ENCODE data around the gene DDX54.
"Not testable (repeated sequence)": the region's sequence is repeated elsewhere in the genome, so short reads cannot be mapped to it uniquely, and the experiment has no call there.

DDX54 gene

GRCh38 chr12:113136990-113137511 is 48.2 kb downstream of the DDX54 start:
- DNase-seq = no peak

- DNase-seq = peak; percentile 57
Observed at GRCh38 chr12:113136128-113136989, 48.9 kb downstream of the DDX54 start.

- peak; percentile 76 for DNase-seq
Observed at GRCh38 chr12:113135178-113136127, 49.8 kb downstream of the DDX54 start, which contains the start of gene RASAL1. Gene RASAL1 (minus strand): TSS chr12:113135761. CDS start chr12:113135462, 299 bp downstream.

- no peak for DNase-seq
Observed at GRCh38 chr12:113134521-113134951, 50.7 kb downstream of the DDX54 start.

- no peak for DNase-seq
Observed at GRCh38 chr12:113134071-113134470, 51.2 kb downstream of the DDX54 start.

GRCh38 chr12:113133666-113134065 is 51.6 kb downstream of the DDX54 start:
- no peak for DNase-seq

- DNase-seq = no peak
Observed at GRCh38 chr12:113133036-113133435, 52.2 kb downstream of the DDX54 start.

- no peak for DNase-seq
Observed at GRCh38 chr12:113131556-113131955, 53.7 kb downstream of the DDX54 start.

GRCh38 chr12:113130457-113131135 is 54.7 kb downstream of the DDX54 start:
- no peak for DNase-seq

GRCh38 chr12:113129664-113130456 is 55.4 kb downstream of the DDX54 start:
- DNase-seq = no peak

GRCh38 chr12:113128802-113129663 is 56.2 kb downstream of the DDX54 start:
- no peak for DNase-seq

GRCh38 chr12:113127791-113128199 is 57.5 kb downstream of the DDX54 start:
- no peak for DNase-seq

- no peak for DNase-seq
Observed at GRCh38 chr12:113120670-113121370, 64.5 kb downstream of the DDX54 start.

- no peak for DNase-seq
Observed at GRCh38 chr12:113119980-113120669, 65.2 kb downstream of the DDX54 start.

GRCh38 chr12:113118142-113118541 is 67.1 kb downstream of the DDX54 start:
- DNase-seq = no peak

GRCh38 chr12:113117684-113118083 is 67.6 kb downstream of the DDX54 start:
- not testable (repeated sequence) for DNase-seq

GRCh38 chr12:113116875-113117274 is 68.4 kb downstream of the DDX54 start:
- DNase-seq = no peak

- no peak for DNase-seq
Observed at GRCh38 chr12:113115455-113116126, 69.7 kb downstream of the DDX54 start.
